ENCODE data around the gene MANSC1.

DNA sequence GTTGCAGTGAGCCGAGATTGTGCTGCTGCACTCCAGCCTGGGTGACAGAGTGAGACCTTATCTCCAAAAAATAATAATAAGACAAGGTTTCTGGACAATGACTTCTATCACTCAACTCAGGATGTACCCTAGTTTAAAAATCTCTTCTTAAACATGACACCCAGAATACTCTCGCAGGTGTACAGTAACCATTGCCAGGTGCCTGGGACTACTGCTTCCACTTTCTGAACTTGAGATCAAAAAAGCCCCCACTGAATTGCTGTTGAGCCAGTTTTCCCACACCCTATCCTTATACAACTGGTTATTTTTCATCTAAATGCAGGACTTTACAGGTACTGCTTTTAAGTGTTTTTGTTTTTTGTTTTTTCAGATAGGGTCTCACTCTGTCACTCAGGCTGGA is 43.1 kb upstream of the MANSC1 start:
- TF ChIP-seq CTCF (IDR thresholded peaks at IDR 0.05; ENCODE audit: extremely low read depth in 1 of 2, insufficient read depth in 1 of 2, low read depth in 1 of 2, low read length in 2 of 2) (no peak), POLR2A (IDR thresholded peaks at IDR 0.05; ENCODE audit: low read depth, low read length) (no peak), POLR2AphosphoS5 (IDR thresholded peaks at IDR 0.05; ENCODE audit: insufficient read depth, low read depth, low read length) (no peak), EZH2 (IDR thresholded peaks at IDR 0.05; ENCODE audit: borderline replicate concordance, low read depth, low read length, severe bottlenecking) (no peak), MYC (IDR thresholded peaks at IDR 0.05; ENCODE audit: low read depth, low read length) (no peak), GATA2 (IDR thresholded peaks at IDR 0.05; ENCODE audit: insufficient read depth, insufficient read length, low read depth, low read length) (no peak), FOS (IDR thresholded peaks at IDR 0.05; ENCODE audit: borderline replicate concordance, insufficient read depth, low read length) (no peak)
- TF ChIP-seq, protein P1, sequence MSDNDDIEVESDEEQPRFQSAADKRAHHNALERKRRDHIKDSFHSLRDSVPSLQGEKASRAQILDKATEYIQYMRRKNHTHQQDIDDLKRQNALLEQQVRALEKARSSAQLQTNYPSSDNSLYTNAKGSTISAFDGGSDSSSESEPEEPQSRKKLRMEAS (IDR thresholded peaks at IDR 0.05; ENCODE audit: insufficient read depth, insufficient read length) = no peak

All from endothelial cell of umbilical vein (primary cell).